HG03565 (cell line): Measurements from ENCODE around the gene ELK4.

ENCODE experiments used
- ATAC-seq: cut with Tn5 transposase; IDR thresholded peaks from one replicate; pipeline ENCODE4 v1.9.1; 2021; ENCODE audit warnings: mild to moderate bottlenecking, moderate library complexity; ENCODE audit not compliant: unreplicated experiment

Gene ELK4

GRCh38 chr1:205630241-205630640, 1.6 kb downstream of the ELK4 start:
- no peak for ATAC-seq

- no peak for ATAC-seq
Measured at GRCh38 chr1:205629751-205630150, 2.1 kb downstream of the ELK4 start.

GRCh38 chr1:205627956-205628355, 3.9 kb downstream of the ELK4 start:
- no peak for ATAC-seq

- no peak for ATAC-seq
Measured at GRCh38 chr1:205626216-205626615, 5.6 kb downstream of the ELK4 start.

- no peak for ATAC-seq
Measured at GRCh38 chr1:205623646-205624045, 8.2 kb downstream of the ELK4 start.

- no peak for ATAC-seq
Measured at GRCh38 chr1:205620269-205620668, 11.5 kb downstream of the ELK4 start.

- ATAC-seq = no peak
Measured at GRCh38 chr1:205619376-205619775, 12.4 kb downstream of the ELK4 start.

- no peak for ATAC-seq
Measured at GRCh38 chr1:205616563-205617293, 15.1 kb downstream of the ELK4 start.

GRCh38 chr1:205615789-205616188, 16.0 kb downstream of the ELK4 start:
- no peak for ATAC-seq

- no peak for ATAC-seq
Measured at GRCh38 chr1:205613854-205614412, 17.9 kb downstream of the ELK4 start.

- no peak for ATAC-seq
Measured at GRCh38 chr1:205612556-205612955, 19.3 kb downstream of the ELK4 start.

GRCh38 chr1:205612104-205612503, 19.7 kb downstream of the ELK4 start:
- ATAC-seq = no peak

- no peak for ATAC-seq
Measured at GRCh38 chr1:205610901-205611466, 20.8 kb downstream of the ELK4 start.

- ATAC-seq = no peak
Measured at GRCh38 chr1:205610036-205610435, 21.8 kb downstream of the ELK4 start.

- no peak for ATAC-seq
Measured at GRCh38 chr1:205604825-205605505, 26.8 kb downstream of the ELK4 start.

GRCh38 chr1:205604059-205604458, 27.8 kb downstream of the ELK4 start:
- ATAC-seq = no peak

- ATAC-seq = no peak
Measured at GRCh38 chr1:205601205-205601604, 30.6 kb downstream of the ELK4 start.

GRCh38 chr1:205600085-205600484, 31.7 kb downstream of the ELK4 start:
- peak; percentile 50 for ATAC-seq

- no peak for ATAC-seq
Measured at GRCh38 chr1:205599669-205600042, 32.2 kb downstream of the ELK4 start.

- ATAC-seq = no peak
Measured at GRCh38 chr1:205598841-205599668, 32.8 kb downstream of the ELK4 start.

GRCh38 chr1:205597691-205598314, 34.0 kb downstream of the ELK4 start:
- ATAC-seq = no peak
